ENCODE results near the gene RBBP8NL.

GRCh38 chr20:62418709-62419487 lies 8.4 kb downstream of the RBBP8NL start:
- TF ChIP-seq CTCF (conservative IDR thresholded peaks at IDR 0.05; ENCODE audit: low read depth, low read length): no peak
- no peak for TF ChIP-seq EZH2 (IDR thresholded peaks at IDR 0.05; ENCODE audit: borderline replicate concordance, low read depth, low read length, poor library complexity, severe bottlenecking)
